Measurements from ENCODE around the gene AJUBA. TPM values are rescaled to one million over a fixed set of nuclear protein-coding genes. Genes with fewer than 3 reads are reported as not detected.
"Not testable (repeated sequence)": the region's sequence is repeated elsewhere in the genome, so short reads cannot be mapped to it uniquely, and the experiment has no call there.

The AJUBA gene
- total RNA-seq, 1 experiment from 2014 or later, result 42.6 TPM

- ChIA-PET POLR2A (ENCODE audit: unreplicated experiment) (no interaction called here), CTCF (no interaction called here)
- Histone ChIP-seq H3K27me3 (ENCODE audit: insufficient read depth, low read depth) (no peaks in the 10 kb centered on the region), H3K9me3 (ENCODE audit: insufficient read depth, low read depth) (no peaks in the 10 kb centered on the region), H3K4me2 (no peak overlapping the region), H3F3A (ENCODE audit: insufficient read depth, low read depth) (no peaks in the 10 kb centered on the region), H3K36me3 (ENCODE audit: low read depth) (no peaks in the 10 kb centered on the region), H3K9me2 (ENCODE audit: insufficient read depth) (no peaks in the 10 kb centered on the region), H3K79me2 (ENCODE audit: low read depth) (no peaks in the 10 kb centered on the region), H2AFZ (no peak overlapping the region), H3K4me3 (no peak overlapping the region), H4K20me1 (ENCODE audit: insufficient read depth) (no peaks in the 10 kb centered on the region), H3K27ac (no peak overlapping the region), H3K4me1 (replicated peaks; ENCODE audit: insufficient read depth) (no peaks in the 10 kb centered on the region)
- DNase-seq, result no peak
- intact Hi-C loops (cut with micrococcal nuclease; ENCODE audit: unreplicated experiment), result no loop called here
- no TSS peak for BruUV-seq (replicated peaks)
- no peak for TF ChIP-seq CTCF (conservative IDR thresholded peaks at IDR 0.05)
- no peak for TF ChIP-seq EZH2 (IDR thresholded peaks at IDR 0.05; ENCODE audit: low read depth)
Observed at GRCh38 chr14:23015618-23016017, 33.3 kb upstream of the AJUBA start.

- POLR2A ChIA-PET (ENCODE audit: unreplicated experiment); H3K36me3 ChIP-seq (ENCODE audit: low read depth); H3K9me3 ChIP-seq (ENCODE audit: insufficient read depth, low read depth); H3K27me3 ChIP-seq (ENCODE audit: insufficient read depth, low read depth); H3K27ac ChIP-seq; H3K4me3 ChIP-seq; BruUV-seq (replicated peaks); H2AFZ ChIP-seq; H3F3A ChIP-seq (ENCODE audit: insufficient read depth, low read depth); CTCF ChIA-PET; H3K9me2 ChIP-seq (ENCODE audit: insufficient read depth); intact Hi-C loops (cut with micrococcal nuclease; ENCODE audit: unreplicated experiment); H4K20me1 ChIP-seq (ENCODE audit: insufficient read depth); DNase-seq; H3K79me2 ChIP-seq (ENCODE audit: low read depth); H3K4me2 ChIP-seq: not testable (repeated sequence)
- peaks cover 10% of the 10 kb centered on the region; the same call in 1 of the 2 replicates for H3K4me1 ChIP-seq (replicated peaks; ENCODE audit: insufficient read depth)
Observed at GRCh38 chr14:23013749-23014054, 31.4 kb upstream of the AJUBA start.

GRCh38 chr14:23013054-23013748, 30.9 kb upstream of the AJUBA start:
- Histone ChIP-seq H3K4me1 (replicated peaks; ENCODE audit: insufficient read depth) (peaks cover 15% of the 10 kb centered on the region; the same call in 1 of the 2 replicates), H3F3A (ENCODE audit: insufficient read depth, low read depth) (peaks cover 15% of the 10 kb centered on the region; the same call in 1 of the 2 replicates), H3K9me3 (ENCODE audit: insufficient read depth, low read depth) (no peaks in the 10 kb centered on the region), H3K4me3 (no peak overlapping the region), H3K27me3 (ENCODE audit: insufficient read depth, low read depth) (no peaks in the 10 kb centered on the region), H3K9me2 (ENCODE audit: insufficient read depth) (no peaks in the 10 kb centered on the region), H3K36me3 (ENCODE audit: low read depth) (no peaks in the 10 kb centered on the region), H3K4me2 (no peak overlapping the region), H3K27ac (no peak overlapping the region), H3K79me2 (ENCODE audit: low read depth) (no peaks in the 10 kb centered on the region; the same call in 1 of the 2 replicates), H4K20me1 (ENCODE audit: insufficient read depth) (no peaks in the 10 kb centered on the region), H2AFZ (no peak overlapping the region)
- no TSS peak for BruUV-seq (replicated peaks)
- ChIA-PET POLR2A (ENCODE audit: unreplicated experiment) (no interaction called here), CTCF (no interaction called here)
- TF ChIP-seq CTCF (conservative IDR thresholded peaks at IDR 0.05), result no peak
- no peak for TF ChIP-seq EZH2 (IDR thresholded peaks at IDR 0.05; ENCODE audit: low read depth)
- no peak for DNase-seq
- intact Hi-C loops (cut with micrococcal nuclease; ENCODE audit: unreplicated experiment), result no loop called here
